HT-29 (cell line): ENCODE results near the gene DPF3. TPM values are rescaled to one million over a fixed set of nuclear protein-coding genes. Genes with fewer than 3 reads are reported as not detected.

Experiments used
- DNase-seq: peaks from one replicate; pipeline ENCODE4 v3.0.0-alpha.2; 2015; ENCODE audit warnings: low spot score
- total RNA-seq: library from RNA; depleted of rRNA; stranded (reverse); fragments of >200 nt; shearing (Covaris generic); gene quantifications from 2 replicates; pipeline ENCODE4 v1.2.3, GENCODE V29; 2014

Gene DPF3
- total RNA-seq, 1 experiment from 2014 or later: not detected

DNA sequence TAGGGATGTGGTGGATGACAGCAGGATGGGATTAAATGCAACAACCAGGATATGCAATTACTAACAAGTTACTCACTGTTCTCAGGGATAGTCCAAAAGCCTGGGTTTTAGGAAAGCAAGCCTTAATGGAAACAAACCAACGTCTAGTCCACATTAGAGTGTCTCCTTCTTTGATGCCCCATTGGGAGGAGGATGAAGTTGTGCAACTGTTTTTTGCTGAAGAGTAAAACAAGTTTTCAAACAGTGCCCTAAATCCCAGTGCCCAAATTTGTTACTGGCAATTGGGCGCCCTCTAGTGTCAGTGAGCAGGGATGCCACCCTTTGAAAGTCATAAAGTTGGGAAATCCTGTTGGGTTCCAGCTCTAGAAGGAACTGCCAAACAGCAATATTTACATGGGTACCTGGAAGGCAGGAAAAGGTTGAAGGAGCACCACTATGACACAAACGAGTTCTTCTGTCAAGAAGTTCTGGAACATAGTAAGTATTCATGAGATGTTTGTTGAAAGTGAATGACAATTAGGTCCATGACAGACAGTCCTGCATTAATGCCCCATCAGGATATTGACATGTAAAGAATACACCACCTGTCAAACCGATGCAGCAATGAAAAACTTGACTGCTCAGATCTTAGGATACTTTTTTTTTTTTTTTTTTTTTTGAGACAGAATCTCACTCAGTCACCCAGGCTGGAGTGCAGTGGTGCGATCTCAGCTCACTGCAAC lies 11.1 kb upstream of the DPF3 start:
- peak; percentile 64 for DNase-seq

DNA sequence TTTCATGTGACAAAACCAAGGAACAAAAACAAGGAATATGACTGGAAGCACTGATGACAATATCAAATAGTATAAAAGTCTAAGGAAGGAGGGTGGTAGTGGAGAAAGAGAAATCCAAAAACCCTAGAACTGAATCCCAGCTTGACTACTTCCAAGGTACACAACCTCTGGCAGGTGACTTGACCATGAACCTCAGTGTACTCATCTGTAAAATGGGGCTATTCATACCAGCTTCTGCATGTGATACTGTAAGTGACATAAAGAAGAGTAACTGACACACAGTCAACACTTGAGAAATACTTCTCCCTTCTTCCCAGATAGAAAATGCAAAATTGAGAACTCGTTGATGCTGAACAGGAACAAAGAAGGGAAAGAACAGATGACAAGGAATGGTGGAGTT lies 10.3 kb upstream of the DPF3 start:
- DNase-seq: no peak

DNA sequence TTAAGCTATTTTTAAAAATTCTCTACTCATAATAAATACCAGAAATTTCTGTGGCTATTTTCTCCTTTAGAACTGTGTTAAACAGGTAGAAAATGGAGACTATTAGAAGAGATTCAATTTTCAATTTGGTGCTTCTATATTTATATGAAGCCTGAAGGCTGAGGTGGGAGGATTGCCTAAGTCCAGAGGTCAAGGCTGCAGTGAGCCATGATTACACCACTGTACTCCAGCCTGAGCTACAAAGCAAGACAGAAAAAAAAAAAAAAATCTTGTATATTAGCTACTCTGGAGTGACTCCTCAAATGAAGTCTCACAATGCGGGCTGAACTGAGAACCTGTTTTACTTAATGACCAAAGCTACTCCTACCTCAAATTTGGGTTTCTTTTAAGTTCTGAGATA lies 9.8 kb upstream of the DPF3 start:
- DNase-seq: no peak

DNA sequence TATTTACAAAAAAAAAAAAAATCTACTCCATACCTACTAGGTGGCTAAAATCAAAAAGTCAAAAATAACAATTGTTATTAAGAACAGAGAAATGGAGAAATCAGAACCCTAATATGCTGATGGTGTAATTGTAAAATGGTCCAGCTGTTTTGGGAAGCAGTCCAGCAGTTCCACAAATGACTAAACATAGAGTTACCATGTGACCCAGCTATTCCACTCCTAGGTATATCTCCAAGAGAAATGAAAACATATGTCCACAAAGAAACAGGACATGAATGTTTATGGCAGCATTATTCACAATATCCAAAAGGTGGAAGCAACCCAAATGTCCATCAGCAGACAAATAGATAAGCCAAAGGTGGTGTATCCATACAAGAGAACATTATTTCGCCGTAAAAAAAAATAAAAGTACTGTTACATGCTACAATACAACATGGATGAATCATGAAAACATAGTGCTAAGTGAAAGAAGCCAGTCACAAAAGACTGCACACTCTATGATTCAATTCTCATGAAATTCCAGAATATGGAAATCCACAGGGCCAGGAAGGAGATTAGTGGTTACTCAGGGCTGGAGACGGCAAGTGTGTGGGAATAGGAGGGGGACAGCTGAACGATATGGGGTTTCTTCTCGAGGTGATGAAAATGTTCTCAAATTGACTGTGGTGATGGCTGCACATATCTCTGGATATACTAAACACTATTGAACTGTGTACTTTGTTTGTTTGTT lies 9.1 kb upstream of the DPF3 start:
- no peak for DNase-seq

DNA sequence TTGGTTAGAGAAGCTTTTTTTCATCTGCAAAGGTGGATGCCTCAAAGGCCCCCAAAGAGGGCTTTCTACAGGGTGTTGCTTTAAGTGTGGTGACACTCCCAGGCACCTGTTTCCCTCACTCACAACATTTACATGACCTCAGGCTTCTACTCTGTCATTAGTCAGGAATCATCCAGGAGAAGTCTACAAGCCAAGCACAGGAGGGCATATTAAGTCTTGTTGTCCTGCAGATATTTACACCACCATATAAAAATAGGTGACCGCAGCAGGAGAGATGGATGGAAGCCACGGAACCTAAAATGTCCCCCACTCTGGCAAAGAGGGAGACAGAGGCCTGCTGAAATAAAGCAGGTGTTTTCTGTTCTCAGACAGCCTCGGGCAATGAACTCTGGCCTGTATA lies 7.5 kb upstream of the DPF3 start:
- DNase-seq: no peak

DNA sequence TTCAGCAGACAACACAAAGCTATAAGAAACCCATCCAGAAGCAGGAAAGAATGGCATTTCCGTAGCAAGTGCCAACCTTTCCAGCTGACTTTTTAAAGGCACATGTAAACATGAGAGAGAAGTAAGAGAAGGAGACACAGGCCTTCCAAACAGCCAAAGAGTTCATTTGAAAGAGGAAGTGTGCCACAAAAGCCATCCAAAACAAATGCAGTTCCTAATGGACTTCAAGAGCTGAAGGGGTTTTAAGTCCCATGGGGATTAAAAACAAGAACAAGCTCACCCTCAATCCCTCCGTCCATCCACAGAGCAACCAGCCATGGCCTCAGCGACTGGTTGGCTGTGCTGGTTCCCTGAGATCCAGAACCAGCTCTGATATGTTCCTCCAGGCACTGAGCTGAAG lies 4.5 kb upstream of the DPF3 start:
- DNase-seq: no peak

DNA sequence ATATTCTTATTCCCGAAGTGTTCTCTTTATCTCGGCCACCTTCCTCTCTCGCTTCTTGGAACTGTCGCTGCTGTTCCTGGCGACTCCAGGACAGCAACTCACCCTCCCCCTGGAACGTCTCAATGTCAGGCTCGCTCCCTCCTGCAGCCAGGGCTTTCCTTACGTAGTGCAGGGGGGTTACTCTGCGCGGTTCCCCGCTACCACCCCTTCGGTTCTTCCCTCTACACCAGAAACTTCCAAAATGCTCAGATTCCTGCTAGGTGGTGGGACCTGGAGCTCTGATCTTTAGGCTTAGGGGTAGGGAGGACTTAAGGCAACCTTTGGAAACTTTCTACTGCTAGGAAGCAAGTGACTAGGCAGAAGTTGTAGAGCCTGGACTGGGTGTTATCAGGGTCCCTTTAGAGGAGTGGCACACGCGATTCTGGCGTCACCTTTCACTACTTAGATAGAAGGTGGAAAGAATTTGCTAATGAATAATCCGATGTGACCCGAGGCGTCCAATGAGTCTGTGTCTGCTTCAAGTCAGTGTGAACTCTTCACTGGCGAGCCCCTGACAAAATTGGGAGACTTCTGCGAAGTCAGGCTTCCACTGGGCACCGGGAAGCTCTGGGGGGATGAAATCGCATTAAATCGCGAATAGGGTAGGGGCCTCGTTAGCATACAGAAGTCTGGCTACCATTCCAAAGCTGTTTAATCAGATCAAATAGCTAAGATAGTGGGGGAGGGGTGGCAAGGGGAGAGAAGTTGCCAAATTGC lies 900 bp upstream of the DPF3 start:
- no peak for DNase-seq

DNA sequence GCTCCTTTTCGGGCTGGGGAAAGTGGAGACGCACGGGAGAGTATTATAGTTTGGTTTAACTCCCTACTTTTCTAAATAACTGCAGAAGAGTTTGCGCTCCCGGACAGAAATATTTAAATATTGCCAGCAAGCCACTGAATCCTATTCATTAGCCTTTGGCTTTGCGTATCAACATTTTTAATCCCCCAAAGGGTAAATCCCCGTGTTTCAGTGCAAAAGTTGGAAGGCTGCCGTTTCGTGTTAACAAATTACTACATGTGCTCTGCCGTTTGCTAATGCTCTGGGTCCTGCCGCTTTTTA lies 372 bp upstream of the DPF3 start:
- DNase-seq: no peak

DNA sequence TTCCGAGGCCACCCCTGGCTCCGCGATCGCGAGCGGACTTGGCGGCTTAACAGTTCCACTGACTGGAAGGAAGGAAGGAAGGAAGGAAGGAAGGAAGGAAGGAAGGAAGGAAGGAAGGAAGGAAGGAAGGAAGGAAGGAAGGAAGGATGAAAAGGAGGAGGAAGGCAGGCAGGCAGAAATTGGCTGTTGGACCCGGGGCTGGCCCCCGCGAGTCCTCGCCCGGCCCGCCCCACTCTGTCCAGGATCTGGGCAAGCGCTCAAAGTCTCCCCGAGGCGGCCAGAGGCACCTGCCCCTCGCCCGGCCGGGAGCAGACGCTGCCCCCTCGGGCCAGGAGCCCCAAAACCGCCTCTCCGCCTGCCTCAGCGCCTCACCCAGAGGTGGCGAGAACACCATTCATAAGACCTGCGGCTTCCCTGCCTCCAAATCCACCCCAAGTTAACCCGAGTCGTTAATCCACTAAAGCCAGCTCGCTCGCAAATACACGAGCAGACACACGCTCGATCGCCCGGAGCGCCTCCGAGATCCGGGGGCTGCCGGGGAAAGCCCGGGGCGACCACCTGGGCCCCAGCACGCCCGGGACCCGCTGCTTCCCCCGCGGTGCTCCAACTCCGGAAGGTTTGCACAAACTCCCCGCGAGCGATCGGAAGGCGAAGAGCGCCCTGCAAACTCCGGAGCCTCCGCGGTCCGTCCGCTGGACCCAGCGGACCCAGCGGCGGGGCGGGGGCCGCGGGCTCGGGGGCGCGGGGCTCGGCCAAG lies 844 bp downstream of the DPF3 start:
- no peak for DNase-seq

DNA sequence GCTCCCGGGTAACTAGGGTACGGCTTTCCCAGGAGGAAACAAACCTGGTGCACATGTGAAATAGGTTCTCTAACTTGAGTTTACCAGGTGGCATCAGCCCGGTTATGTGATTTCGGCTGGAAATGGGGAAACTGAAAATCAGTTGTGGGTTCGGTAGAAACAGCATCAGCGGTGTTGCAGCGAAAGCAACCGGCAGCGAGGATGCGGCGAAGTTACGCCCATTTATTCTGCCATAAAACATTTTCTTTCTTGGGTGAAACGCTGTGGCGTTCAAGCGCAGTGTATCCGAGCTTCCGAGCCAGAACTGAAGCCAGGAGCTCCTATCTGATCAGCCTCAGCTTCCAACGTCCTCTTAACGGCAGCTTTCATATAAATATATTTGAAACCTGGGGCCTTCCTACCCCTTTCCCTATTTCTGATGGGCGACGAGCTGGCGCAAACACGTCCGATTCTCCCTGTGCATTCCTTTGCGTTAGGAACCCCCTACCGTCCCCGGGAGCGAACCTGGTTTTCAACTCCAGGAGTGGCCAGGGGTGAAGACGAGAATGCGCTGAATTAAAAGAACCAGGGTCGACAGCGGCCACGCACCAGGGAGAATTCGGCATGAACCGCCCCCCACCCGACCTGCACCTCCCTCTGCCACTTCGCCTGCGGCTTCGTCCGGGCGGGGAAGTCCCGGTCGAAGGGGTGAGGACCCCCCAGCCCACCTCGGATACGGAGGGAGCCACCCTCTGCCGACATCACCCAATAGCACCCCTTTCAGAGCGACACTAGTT lies 1.6 kb downstream of the DPF3 start:
- DNase-seq: no peak

DNA sequence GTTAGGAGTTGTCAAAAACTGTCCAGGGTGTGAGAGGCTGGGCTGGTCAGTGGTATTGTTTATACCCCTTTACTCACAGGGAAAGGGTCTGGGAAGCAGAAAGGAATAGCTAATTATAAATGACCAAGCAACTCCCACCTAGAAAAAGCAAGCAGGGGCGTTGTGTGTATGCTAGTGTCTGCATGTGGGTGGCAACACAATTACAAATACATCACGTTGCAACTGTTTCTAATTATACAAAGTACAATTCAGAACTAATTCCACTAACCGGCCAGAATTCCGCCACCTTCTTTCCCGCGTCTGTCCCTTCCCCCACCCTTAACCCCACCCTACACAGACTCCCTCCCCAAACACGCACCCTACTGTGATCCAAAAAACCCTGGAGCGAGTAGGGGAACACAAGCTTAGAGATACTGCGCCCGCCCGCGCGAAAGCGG lies 2.2 kb downstream of the DPF3 start:
- no peak for DNase-seq

DNA sequence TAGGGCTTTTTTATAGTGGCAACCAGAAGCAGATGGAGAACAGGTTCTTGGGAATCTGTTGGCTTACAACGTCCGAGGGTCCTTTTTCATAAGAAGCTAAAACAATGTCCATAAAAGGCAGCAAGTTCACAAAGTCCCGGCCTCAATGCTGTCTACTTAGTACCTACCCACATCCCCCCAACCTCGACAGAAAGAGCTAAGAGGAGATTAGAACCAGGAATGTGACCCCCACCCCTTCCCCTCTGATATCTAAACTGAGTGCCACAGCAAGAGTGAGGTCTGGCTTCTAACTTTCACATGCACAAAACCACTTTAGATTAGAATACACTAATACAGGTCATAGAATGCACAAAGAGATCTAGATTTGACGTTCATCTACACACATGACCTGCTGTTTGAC lies 4.5 kb downstream of the DPF3 start:
- no peak for DNase-seq

DNA sequence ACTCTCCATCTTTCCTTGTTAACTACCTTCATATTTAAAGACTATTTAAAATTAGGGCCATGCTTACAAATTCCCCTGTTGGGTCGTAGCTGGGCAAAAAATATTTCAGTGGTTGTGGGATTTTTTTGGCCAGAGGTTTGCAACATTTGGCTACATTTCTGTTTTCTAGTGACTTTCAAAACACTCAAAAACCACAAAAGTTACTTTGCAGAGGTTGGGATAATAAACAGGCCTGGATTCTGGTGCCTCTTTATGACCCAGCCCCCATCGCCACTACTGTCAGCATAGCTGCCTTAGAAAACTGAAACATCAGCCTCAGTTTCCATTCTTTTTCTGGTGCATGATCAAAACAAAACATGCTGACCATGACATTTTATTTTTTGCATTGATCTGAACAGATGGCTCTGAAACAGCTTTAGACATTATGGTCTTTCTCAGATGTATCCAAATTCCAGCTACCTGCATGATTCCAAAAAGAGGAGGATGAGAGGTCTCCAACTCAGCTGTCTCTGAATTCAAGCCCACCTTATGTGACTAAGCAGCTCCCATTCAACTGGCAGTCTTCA lies 5.2 kb downstream of the DPF3 start:
- DNase-seq: no peak

DNA sequence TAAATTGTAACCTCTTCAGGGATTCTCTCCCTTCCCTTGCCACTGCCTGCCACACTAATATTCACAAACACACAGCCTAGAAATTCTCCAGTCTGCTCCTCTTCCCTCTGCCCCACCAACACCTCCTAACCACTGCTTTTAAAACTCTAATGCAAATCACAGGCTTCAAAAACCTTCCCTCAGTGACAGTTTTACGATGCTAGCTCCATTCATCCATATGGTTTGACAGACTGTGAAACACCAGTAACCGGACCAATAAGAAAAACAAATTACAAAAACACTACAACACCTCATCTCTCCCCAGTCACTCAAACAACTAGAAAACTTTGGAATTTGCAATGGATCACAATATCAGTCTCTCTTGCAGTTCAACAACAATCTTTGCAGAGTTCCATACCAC lies 5.7 kb downstream of the DPF3 start:
- no peak for DNase-seq

DNA sequence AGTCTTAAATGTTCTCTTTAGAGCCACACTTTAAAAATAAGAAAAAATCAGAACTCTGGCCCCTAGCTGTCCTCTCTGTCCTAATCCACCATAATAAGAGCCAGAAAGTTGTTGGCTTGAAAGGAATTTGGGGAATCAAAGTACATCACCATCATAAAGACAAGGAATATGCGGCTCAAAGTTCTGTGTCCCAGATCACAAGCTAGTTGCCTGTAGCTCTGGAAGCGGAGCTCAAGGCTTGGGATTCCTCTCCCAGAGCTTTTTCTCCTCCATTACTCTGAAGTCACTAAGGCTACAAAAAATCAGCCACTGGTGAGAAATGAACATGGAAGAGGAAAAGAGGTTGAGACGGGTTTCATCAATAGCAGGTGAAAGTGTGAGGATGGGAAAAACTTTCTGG lies 6.4 kb downstream of the DPF3 start:
- DNase-seq: no peak

DNA sequence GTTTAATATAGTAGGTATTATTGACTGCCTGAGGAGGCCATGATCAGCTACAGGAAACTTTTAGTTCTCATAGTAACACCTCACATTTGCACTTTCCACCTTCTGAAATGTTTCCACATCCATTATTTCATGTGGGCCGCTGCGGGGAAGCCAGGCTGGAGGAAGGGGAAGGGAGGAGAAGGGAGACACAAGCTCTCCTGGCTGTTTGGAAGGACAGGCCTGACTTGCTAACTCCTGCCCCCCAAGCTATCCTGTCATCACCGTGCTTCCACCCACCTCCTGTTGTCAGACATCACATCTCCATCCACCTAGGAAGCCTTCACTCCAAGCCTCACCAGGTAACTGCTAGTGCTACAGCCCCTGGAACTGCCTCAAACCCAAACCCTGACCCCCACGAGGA lies 9.5 kb downstream of the DPF3 start:
- DNase-seq: no peak

DNA sequence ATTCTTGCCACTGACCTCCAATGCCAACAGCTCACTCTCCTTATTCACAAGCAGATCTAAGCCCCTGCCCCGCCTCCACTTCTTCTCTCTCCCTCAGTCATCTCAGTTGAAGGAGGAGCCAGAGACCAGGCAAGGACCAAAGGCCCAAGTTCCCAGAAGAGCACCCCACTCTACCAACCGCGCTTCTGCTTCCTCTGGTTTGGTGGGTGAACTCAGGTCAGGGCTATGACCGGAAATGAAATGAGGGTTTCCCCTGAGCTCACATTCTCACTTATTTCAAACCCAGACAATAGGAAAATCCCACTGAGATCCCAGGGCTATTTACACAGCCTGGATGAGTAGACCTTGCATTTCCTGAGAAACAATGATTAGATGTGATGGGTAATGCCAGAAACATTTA lies 9.9 kb downstream of the DPF3 start:
- DNase-seq: no peak

DNA sequence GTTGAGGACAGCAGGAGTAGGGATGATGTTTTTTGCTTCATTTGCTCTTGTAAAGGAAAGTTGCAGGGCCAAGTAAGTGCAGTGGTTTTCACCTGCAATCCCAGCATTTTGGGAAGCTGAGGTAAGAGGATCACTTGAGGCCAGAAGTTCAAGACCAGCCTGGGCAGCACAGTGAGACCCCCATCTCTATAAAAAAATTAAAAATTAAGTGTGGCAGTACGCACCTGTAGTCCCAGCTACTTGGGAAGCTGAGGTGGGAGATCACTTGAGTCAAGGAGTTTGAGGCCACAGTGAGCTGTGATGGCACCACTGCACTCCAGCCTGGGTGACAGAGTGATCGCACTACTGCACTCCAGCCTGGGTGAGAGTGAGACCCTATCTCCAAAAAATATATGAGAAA lies 10.8 kb downstream of the DPF3 start:
- DNase-seq: no peak

DNA sequence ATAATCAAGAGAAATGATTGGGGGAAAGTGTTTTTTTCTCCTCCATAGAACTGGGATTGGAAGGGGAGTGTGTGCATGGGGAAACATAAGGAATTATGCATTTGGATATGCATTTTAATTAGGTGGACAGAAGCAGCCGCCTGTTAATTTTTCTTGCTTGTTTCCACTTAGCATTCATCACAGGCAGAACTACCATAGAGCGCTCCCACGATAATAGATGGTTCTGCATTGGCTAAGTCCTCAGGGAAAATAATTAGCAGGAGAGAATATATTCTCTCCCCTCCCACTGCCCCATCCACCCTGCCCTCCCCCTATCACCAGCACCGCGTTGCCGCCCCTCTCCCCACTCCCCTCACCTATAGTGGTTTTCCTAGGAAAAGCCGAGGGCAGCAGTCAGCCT lies 11.4 kb downstream of the DPF3 start:
- DNase-seq: no peak

DNA sequence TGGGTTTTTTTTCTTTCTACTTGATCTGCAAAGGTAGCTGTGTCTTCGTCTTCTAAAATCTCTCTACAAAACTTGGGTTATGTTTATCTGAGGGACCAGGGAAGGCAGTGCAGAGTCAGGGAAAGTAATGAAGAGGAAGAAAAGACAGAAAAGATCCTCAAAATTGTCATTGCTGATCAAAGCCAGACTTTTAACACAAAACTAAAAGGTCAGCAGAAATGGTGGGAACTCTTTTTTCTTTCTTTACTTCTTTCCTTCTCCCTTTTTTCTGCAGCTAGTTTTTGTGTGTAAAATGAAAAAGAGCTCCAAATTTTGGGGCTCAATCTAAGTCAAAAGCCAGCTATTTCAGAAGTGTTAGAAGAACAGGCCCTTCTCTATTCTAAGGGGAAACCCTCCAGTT lies 11.9 kb downstream of the DPF3 start:
- no peak for DNase-seq

DNA sequence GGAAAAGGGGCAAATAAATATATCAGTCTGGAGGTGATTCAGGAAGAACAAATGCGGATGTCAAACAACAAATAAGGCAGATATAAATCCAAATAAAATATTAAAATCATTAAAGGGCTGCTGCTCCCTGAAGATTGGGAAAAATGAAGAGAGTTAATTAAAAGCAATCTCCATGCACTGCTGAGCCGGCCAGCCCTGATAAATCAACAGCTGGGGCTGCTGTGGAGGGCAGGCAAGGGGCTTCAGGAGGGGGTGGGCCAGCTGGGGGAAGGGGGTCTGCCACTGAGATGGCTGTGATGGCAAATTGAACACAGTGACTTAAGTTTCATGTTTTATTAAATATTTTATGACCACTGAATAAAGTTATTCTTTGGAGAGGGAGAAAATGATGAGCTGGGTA lies 12.4 kb downstream of the DPF3 start:
- DNase-seq: no peak
